AG04450 (cell line): ENCODE results near the gene SHC2. TPM values are rescaled to one million over a fixed set of nuclear protein-coding genes. Genes with fewer than 3 reads are reported as not detected.
"Not testable (repeated sequence)": the region's sequence is repeated elsewhere in the genome, so short reads cannot be mapped to it uniquely, and the experiment has no call there.

Source experiments
- CTCF ChIA-PET: fragments of 300-600, 350-600 bp; formaldehyde crosslinking; extraction: SDS; loops from one replicate; lab custom pipeline; 2022; ENCODE audit warnings: antibody characterized with exemption, inconsistent platforms; lab: Charles Lee
- POLR2A ChIA-PET: fragments of 350-600 bp; formaldehyde crosslinking; extraction: SDS; loops from one replicate; lab custom pipeline; 2021; ENCODE audit warnings: antibody characterized with exemption, inconsistent platforms; lab: Yijun Ruan, JAX
- DNase-seq: peaks from one replicate; pipeline ENCODE4 v3.0.0-alpha.2; 2011; ENCODE audit warnings: low read depth, low spot score
- H3K27ac ChIP-seq: one replicate; pipeline ENCODE4 v1.5.1; 2012; ENCODE audit warnings: low read depth, low read length, control low read depth
- H3K27me3 ChIP-seq: one replicate; pipeline ENCODE4 v1.6.0; 2012; ENCODE audit warnings: low read length; ENCODE audit not compliant: control insufficient read depth, insufficient read depth
- H3K4me3 ChIP-seq: 2 replicates; pipeline ENCODE4 v1.5.1; 2011; ENCODE audit warnings: mild to moderate bottlenecking, low read depth, low read length, control low read depth
- H3K9me3 ChIP-seq: 2 replicates; pipeline ENCODE4 v1.5.1; 2012; ENCODE audit warnings: low read length; ENCODE audit not compliant: control insufficient read depth, insufficient read depth
- polyA plus RNA-seq: library from polyadenylated mRNA; depleted of rRNA; stranded (reverse); fragments of >200 nt; gene quantifications from 2 replicates; pipeline ENCODE4 v1.2.3, GENCODE V29; 2011
- TF ChIP-seq, protein P1 (sequence below): IDR thresholded peaks from 2 replicates; pipeline ENCODE4 v1.5.1; 2011; ENCODE audit warnings: low read depth, low read length, control low read depth, inconsistent platforms

Gene SHC2
- polyA plus RNA-seq, 1 experiment: 1.3 TPM

DNA sequence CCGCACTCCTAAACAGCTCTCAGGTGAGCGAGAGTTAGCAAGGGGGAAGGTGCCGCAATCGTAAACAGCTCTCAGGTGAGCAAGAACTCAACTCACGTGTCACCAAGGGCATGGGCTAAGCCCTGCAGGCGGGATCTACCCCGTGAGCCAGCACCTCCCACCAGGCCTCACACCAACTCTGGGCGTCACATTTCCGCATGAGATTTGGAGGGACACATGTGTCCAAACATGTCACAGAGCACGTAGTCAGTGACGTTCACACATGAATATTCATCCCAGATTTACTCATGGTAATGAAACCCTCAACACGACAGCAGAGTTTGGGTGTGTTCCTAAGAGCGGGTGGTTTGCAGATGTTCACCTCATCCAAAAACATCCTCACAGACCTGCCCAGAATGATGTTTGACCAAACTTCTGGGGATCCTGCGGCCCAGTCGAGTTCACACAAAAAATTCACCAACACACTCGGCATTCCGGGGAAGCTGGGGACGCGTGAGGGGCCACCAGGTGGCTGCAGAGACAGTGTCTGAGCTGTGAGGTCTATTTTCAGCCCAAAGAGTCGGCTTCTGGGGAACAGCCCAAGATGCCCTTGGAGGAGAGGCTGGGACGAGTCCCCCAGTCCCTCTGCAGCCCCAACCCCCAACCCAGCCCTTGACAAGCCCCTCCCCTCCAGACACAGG, 71.4 kb downstream of the SHC2 start:
- CTCF ChIA-PET: interaction anchor here (1.1 kb wide), 1 partner anchor 117 kb away, joined by 4 read pairs; no protein-coding TSS in a partner anchor
- Histone ChIP-seq H3K27ac (no peak overlapping the region), H3K9me3 (peaks cover 27% of the 10 kb centered on the region), H3K4me3 (no peak overlapping the region), H3K27me3 (peaks cover 2% of the 10 kb centered on the region)
- no peak for DNase-seq
- TF ChIP-seq, protein P1, sequence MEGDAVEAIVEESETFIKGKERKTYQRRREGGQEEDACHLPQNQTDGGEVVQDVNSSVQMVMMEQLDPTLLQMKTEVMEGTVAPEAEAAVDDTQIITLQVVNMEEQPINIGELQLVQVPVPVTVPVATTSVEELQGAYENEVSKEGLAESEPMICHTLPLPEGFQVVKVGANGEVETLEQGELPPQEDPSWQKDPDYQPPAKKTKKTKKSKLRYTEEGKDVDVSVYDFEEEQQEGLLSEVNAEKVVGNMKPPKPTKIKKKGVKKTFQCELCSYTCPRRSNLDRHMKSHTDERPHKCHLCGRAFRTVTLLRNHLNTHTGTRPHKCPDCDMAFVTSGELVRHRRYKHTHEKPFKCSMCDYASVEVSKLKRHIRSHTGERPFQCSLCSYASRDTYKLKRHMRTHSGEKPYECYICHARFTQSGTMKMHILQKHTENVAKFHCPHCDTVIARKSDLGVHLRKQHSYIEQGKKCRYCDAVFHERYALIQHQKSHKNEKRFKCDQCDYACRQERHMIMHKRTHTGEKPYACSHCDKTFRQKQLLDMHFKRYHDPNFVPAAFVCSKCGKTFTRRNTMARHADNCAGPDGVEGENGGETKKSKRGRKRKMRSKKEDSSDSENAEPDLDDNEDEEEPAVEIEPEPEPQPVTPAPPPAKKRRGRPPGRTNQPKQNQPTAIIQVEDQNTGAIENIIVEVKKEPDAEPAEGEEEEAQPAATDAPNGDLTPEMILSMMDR: no peak
- POLR2A ChIA-PET: no interaction called here

DNA sequence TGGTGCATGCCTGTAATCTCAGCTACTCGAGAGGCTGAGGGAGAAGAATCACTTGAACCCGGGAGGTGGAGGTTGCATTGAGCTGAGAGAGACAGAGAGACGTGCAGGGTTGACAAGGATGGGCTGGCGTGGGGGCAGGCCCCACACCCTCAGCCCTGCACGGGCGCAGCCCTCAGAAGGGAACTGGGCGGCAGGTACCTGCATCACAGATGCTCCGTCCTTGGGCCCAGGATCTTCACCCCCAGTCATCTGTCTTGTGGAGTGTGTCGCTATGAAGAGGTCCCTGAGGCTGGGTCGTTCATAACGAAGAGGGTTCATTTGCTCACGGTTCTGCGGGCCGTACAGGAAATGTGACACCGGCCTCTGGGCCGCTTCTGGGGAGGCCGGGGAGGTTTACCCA, 72.1 kb downstream of the SHC2 start:
- POLR2A ChIA-PET: no interaction called here
- peaks cover 2% of the 10 kb centered on the region for H3K27me3 ChIP-seq
- no peak for DNase-seq
- peaks cover 27% of the 10 kb centered on the region for H3K9me3 ChIP-seq
- H3K4me3 ChIP-seq: no peak overlapping the region
- CTCF ChIA-PET: no interaction called here
- no peak overlapping the region for H3K27ac ChIP-seq
- TF ChIP-seq, protein P1: no peak

- POLR2A ChIA-PET: no interaction called here
- CTCF ChIA-PET: no interaction called here
- no peak for DNase-seq
These were observed 73.1 kb downstream of the SHC2 start for GRCh38 chr19:387777-388176.

GRCh38 chr19:386632-387301, 74.1 kb downstream of the SHC2 start:
- POLR2A ChIA-PET, DNase-seq, H3K27me3 ChIP-seq, H3K27ac ChIP-seq, H3K4me3 ChIP-seq, CTCF ChIA-PET: not testable (repeated sequence)
- peaks cover 14% of the 10 kb centered on the region for H3K9me3 ChIP-seq

More at GRCh38 chr19:387777-388176, 73.1 kb downstream of the SHC2 start:
- peaks cover 24% of the 10 kb centered on the region for H3K9me3 ChIP-seq
- TF ChIP-seq, protein P1: no peak
- no peak overlapping the region for H3K27ac ChIP-seq
- no peak overlapping the region for H3K4me3 ChIP-seq
- H3K27me3 ChIP-seq: peaks cover 2% of the 10 kb centered on the region

DNA sequence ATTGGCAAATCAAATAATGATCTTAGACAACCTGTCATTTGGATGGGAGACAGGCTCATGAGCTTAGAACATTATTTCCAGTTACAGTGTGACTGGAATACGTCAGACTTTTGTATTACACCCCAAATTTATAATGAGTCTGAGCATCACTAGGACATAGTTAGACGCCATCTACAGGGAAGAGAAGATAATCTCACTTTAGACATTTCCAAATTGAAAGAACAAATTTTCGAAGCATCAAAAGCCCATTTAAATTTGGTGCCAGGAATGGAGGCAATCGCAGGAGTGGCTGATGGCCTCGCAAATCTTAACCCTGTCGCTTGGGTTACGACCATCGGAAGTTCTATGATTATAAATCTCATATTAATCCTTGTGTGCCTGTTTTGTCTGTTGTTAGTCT, 74.6 kb downstream of the SHC2 start:
- H3K4me3 ChIP-seq, DNase-seq, CTCF ChIA-PET, H3K27ac ChIP-seq, H3K9me3 ChIP-seq, POLR2A ChIA-PET, H3K27me3 ChIP-seq: not testable (repeated sequence)

GRCh38 chr19:384799-385169, 76.0 kb downstream of the SHC2 start:
- CTCF ChIA-PET: interaction anchor here (1.7 kb wide), 1 partner anchor 122 kb away, joined by 12 read pairs; no protein-coding TSS in a partner anchor
- no peak for DNase-seq
- TF ChIP-seq, protein P1: no peak
- Histone ChIP-seq H3K27me3 (peaks cover 2% of the 10 kb centered on the region), H3K27ac (no peak overlapping the region), H3K9me3 (peaks cover 5% of the 10 kb centered on the region; the same call in 1 of the 2 replicates), H3K4me3 (no peak overlapping the region)
- POLR2A ChIA-PET: interaction anchor here (0.6 kb wide), 1 partner anchor 885 kb away, joined by 6 read pairs; no protein-coding TSS in a partner anchor
